HG03354 (cell line): Measurements from ENCODE around the gene PAX5.

ENCODE experiments used
- ATAC-seq: cut with Tn5 transposase; IDR thresholded peaks from one replicate; pipeline ENCODE4 v1.9.1; 2021; ENCODE audit warnings: mild to moderate bottlenecking; ENCODE audit not compliant: unreplicated experiment, poor library complexity, severe bottlenecking

The PAX5 gene

GRCh38 chr9:36827593-36827992 is 206.5 kb downstream of the PAX5 start:
- ATAC-seq = no peak

- ATAC-seq = no peak
Observed at GRCh38 chr9:36826581-36826980, 207.5 kb downstream of the PAX5 start.

GRCh38 chr9:36825179-36825578 is 208.9 kb downstream of the PAX5 start:
- no peak for ATAC-seq

- ATAC-seq = no peak
Observed at GRCh38 chr9:36823934-36824333, 210.1 kb downstream of the PAX5 start.

- no peak for ATAC-seq
Observed at GRCh38 chr9:36823466-36823865, 210.6 kb downstream of the PAX5 start.

GRCh38 chr9:36822201-36822600 is 211.9 kb downstream of the PAX5 start:
- no peak for ATAC-seq

- ATAC-seq = no peak
Observed at GRCh38 chr9:36820392-36820861, 213.6 kb downstream of the PAX5 start.

GRCh38 chr9:36818965-36819870 is 214.8 kb downstream of the PAX5 start:
- no peak for ATAC-seq

GRCh38 chr9:36818242-36818938 is 215.7 kb downstream of the PAX5 start:
- ATAC-seq = no peak

GRCh38 chr9:36817160-36817834 is 216.8 kb downstream of the PAX5 start:
- ATAC-seq = no peak

GRCh38 chr9:36816371-36816770 is 217.7 kb downstream of the PAX5 start:
- no peak for ATAC-seq

- ATAC-seq = no peak
Observed at GRCh38 chr9:36815566-36816348, 218.3 kb downstream of the PAX5 start.

GRCh38 chr9:36815023-36815422 is 219.0 kb downstream of the PAX5 start:
- no peak for ATAC-seq

- ATAC-seq = no peak
Observed at GRCh38 chr9:36813154-36813553, 220.9 kb downstream of the PAX5 start.

- ATAC-seq = no peak
Observed at GRCh38 chr9:36812556-36812955, 221.5 kb downstream of the PAX5 start.

- ATAC-seq = no peak
Observed at GRCh38 chr9:36808251-36808650, 225.8 kb downstream of the PAX5 start.

GRCh38 chr9:36803961-36804360 is 230.1 kb downstream of the PAX5 start:
- ATAC-seq = no peak

- ATAC-seq = no peak
Observed at GRCh38 chr9:36802201-36802920, 231.7 kb downstream of the PAX5 start.

- no peak for ATAC-seq
Observed at GRCh38 chr9:36800455-36800854, 233.6 kb downstream of the PAX5 start.
